ENCODE measurements around the gene ADAT1. TPM values are rescaled to one million over a fixed set of nuclear protein-coding genes. Genes with fewer than 3 reads are reported as not detected.

ADAT1 gene
- total RNA-seq, 4 donors from 2014 or later: 36.8 to 72.3 (median 50.7) TPM

DNA sequence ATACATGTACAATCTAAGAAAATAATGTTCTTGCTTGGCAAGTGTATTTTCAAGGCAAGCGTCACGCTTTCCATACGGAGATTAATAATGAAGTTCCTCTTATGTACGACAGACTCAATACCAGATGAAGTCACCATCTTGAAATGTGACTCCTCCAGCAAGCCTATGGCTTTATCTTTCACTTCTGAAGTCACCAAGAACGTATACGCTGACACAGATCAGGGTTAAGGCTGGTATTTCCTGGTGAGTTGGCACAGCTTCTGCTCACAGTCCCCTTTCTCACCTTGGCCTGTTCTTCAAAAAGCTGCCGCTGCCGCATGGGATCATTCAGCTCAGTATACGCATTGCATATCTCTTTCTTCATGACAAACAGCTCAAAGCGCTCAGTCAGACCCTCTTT lies 6.1 kb upstream of the ADAT1 start:
- TF ChIP-seq, protein P1, sequence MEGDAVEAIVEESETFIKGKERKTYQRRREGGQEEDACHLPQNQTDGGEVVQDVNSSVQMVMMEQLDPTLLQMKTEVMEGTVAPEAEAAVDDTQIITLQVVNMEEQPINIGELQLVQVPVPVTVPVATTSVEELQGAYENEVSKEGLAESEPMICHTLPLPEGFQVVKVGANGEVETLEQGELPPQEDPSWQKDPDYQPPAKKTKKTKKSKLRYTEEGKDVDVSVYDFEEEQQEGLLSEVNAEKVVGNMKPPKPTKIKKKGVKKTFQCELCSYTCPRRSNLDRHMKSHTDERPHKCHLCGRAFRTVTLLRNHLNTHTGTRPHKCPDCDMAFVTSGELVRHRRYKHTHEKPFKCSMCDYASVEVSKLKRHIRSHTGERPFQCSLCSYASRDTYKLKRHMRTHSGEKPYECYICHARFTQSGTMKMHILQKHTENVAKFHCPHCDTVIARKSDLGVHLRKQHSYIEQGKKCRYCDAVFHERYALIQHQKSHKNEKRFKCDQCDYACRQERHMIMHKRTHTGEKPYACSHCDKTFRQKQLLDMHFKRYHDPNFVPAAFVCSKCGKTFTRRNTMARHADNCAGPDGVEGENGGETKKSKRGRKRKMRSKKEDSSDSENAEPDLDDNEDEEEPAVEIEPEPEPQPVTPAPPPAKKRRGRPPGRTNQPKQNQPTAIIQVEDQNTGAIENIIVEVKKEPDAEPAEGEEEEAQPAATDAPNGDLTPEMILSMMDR (IDR thresholded peaks at IDR 0.05): no peak
- no peak for TF ChIP-seq POLR2A (IDR thresholded peaks at IDR 0.05)
- DNase-seq: no peak
- no peak overlapping the region for H3K4me3 ChIP-seq (replicated peaks in 1 of 3)
- H3K9me3 ChIP-seq: no peaks in the 10 kb centered on the region
- peaks cover 73 to 85% of the 10 kb centered on the region in 2 donors for H3K36me3 ChIP-seq
- H3K4me1 ChIP-seq: no peaks in the 10 kb centered on the region
- H3K27ac ChIP-seq: no peak overlapping the region
- intact Hi-C loops (cut with DNase I): loop anchor here (5.0 kb wide), 1 partner anchor 72 kb away; the partner anchor contains the start of gene TMEM231
- 89 to 96% methylated on average over 10 of the region's 10 CpGs for WGBS, 2 donors
- H3K27me3 ChIP-seq: no peaks in the 10 kb centered on the region

DNA sequence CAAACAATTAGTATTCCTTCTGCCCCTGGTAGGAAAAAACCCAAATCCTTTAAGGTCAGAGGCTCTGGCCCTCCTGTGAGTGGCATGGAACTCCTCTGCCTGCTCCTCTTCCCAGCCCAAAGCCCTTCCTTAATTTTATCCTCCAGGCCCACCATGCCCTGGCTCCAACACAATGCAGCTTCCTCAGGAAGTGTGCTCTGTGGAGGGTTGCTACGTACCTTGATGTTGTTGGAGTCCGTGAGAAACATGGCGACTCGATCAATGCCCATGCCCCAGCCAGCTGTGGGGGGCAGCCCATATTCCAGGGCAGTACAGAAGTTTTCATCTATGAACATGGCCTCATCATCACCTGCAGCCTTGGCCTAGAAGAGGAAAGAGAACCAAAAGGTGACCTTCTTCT lies 5.3 kb upstream of the ADAT1 start:
- no peak for DNase-seq
- H3K4me1 ChIP-seq: no peaks in the 10 kb centered on the region
- no peak overlapping the region for H3K4me3 ChIP-seq (replicated peaks in 1 of 3)
- no peaks in the 10 kb centered on the region for H3K9me3 ChIP-seq
- WGBS, 2 donors: 51 to 100% methylated on average over 1 to 4 of the region's 4 CpGs
- TF ChIP-seq, protein P1 (IDR thresholded peaks at IDR 0.05): no peak
- no peak for TF ChIP-seq POLR2A (IDR thresholded peaks at IDR 0.05)
- no peak overlapping the region for H3K27ac ChIP-seq
- peaks cover 66 to 77% of the 10 kb centered on the region in 2 donors for H3K36me3 ChIP-seq
- intact Hi-C loops (cut with DNase I): loop anchor here (5.0 kb wide), 1 partner anchor 71 kb away; the partner anchor contains the start of gene TMEM231
- no peaks in the 10 kb centered on the region for H3K27me3 ChIP-seq

DNA sequence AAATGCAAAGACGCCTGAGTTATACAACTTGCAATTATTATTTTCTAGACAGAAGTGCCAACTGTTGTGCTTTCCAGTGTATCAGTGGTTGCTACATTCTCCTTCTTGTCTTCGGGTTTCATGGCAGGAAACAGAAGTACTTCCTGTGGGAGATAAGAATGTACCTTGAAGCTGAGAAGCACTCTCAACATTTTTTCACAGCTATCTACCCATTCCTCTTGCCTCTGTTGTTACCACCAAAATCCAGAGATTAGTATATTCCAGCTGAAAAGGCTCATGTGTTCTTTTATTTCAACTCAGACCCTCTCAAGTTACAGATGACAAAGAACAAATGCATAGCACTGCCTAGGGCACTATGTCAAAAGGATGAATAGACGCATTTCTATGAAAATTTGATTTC lies 4.8 kb upstream of the ADAT1 start:
- Histone ChIP-seq H3K4me1 (no peaks in the 10 kb centered on the region), H3K27me3 (no peaks in the 10 kb centered on the region), H3K27ac (no peak overlapping the region), H3K9me3 (no peaks in the 10 kb centered on the region), H3K36me3 (peaks cover 61 to 72% of the 10 kb centered on the region in 2 donors), H3K4me3 (replicated peaks in 1 of 3) (no peak overlapping the region)
- 63 to 74% methylated on average over 3 of the region's 3 CpGs for WGBS, 2 donors
- TF ChIP-seq, protein P1 (IDR thresholded peaks at IDR 0.05): no peak
- TF ChIP-seq POLR2A (IDR thresholded peaks at IDR 0.05): no peak
- intact Hi-C loops (cut with DNase I): loop anchor here (5.0 kb wide), 1 partner anchor 71 kb away; the partner anchor contains the start of gene TMEM231
- no peak for DNase-seq

DNA sequence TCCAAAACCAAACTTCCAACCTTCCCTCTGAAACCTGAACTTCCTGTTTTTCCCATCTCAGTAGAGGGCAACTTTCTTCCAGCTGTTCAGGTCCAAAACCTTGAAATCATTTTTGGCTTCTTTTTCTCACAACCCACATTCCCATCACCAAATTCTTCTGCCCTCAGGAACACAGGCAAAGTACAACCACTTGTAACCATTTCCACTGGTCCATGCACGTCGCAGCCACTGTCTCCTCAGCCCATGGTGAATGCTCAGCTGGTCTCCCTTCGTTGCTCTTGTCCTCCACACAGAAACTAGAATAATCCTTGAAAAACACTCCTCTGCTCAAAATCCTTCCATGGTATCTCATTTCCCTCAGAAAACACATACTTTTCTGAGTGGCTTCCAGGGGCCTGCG lies 3.7 kb upstream of the ADAT1 start:
- WGBS, 2 donors: 86 to 87% methylated on average over 4 of the region's 4 CpGs
- TF ChIP-seq, protein P1 (IDR thresholded peaks at IDR 0.05): no peak
- no peak for TF ChIP-seq POLR2A (IDR thresholded peaks at IDR 0.05)
- no peak overlapping the region for H3K4me3 ChIP-seq (replicated peaks in 1 of 3)
- no peak for DNase-seq
- peaks cover 53 to 62% of the 10 kb centered on the region in 2 donors for H3K36me3 ChIP-seq
- no peaks in the 10 kb centered on the region for H3K27me3 ChIP-seq
- H3K4me1 ChIP-seq: peaks cover 7 to 9% of the 10 kb centered on the region in 2 donors
- intact Hi-C loops (cut with DNase I): loop anchor here (5.0 kb wide), 1 partner anchor 70 kb away; the partner anchor contains the start of gene TMEM231
- no peak overlapping the region for H3K27ac ChIP-seq
- no peaks in the 10 kb centered on the region for H3K9me3 ChIP-seq

DNA sequence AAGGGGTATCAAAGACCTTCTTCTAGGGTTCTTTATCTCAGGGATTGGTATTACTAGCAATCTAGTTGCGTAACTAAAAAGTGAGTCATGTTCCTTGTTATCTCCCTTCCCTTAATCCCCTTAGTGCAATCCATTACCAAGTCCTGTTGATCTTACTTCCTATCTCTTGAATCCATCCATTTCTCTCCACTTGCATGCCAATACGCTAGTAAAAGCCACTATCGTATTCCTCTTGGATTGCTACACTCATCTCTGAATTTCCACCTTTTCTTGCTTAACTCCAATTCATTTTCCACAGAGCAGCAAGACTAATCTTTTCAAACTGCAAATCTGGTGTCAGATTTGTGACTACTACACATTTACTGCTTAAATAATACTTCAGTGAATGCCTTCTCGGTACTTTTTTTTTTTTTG lies 1.8 kb upstream of the ADAT1 start:
- intact Hi-C loops (cut with DNase I): loop anchor here (5.0 kb wide), 1 partner anchor 68 kb away; the partner anchor contains the start of gene TMEM231
- WGBS, 2 donors: 72 to 73% methylated on average over 4 of the region's 4 CpGs
- DNase-seq: no peak
- peaks cover 35 to 44% of the 10 kb centered on the region in 2 donors for H3K36me3 ChIP-seq
- TF ChIP-seq POLR2A (IDR thresholded peaks at IDR 0.05): no peak
- TF ChIP-seq, protein P1 (IDR thresholded peaks at IDR 0.05): no peak
- H3K9me3 ChIP-seq: no peaks in the 10 kb centered on the region
- peaks cover 10 to 11% of the 10 kb centered on the region in 2 donors for H3K4me1 ChIP-seq
- H3K4me3 ChIP-seq (replicated peaks in 1 of 3): no peak overlapping the region
- no peak overlapping the region for H3K27ac ChIP-seq
- H3K27me3 ChIP-seq: no peaks in the 10 kb centered on the region
